HepG2 (cell line): ENCODE measurements around the gene BAIAP3. TPM values are rescaled to one million over a fixed set of nuclear protein-coding genes. Genes with fewer than 3 reads are reported as not detected.

Experiments
- ATAC-seq: fragments of 200-7000 bp; cut with Tn5 transposase; 3 replicates; pipeline ENCODE4 v1.9.1; 2020; ENCODE audit warnings: mild to moderate bottlenecking, moderate library complexity
- BruUV-seq: library from RNA; stranded (reverse); fragments of 400-500 nt; replicated peaks from 2 replicates; lab custom pipeline; 2021; lab: Mats Ljungman, UMichigan
- CTCF ChIA-PET: fragments of 300-600 bp; formaldehyde crosslinking; extraction: SDS; loops from one replicate; lab custom pipeline; 2021; ENCODE audit warnings: low total read pairs, inconsistent platforms, low intra/inter-chr PET ratio; lab: Yijun Ruan, JAX
- POLR2A ChIA-PET: fragments of 350-600 bp; sonication (Branson Sonifier 250); formaldehyde crosslinking; loops from one replicate; lab custom pipeline; 2020; ENCODE audit warnings: antibody characterized with exemption, inconsistent platforms; lab: Yijun Ruan, JAX
- DNase-seq: peaks from one replicate; pipeline ENCODE4 v3.0.0-alpha.2; 2015; ENCODE audit warnings: low spot score
- FAIRE-seq: peaks from 3 replicates; lab custom pipeline; 2011; peaks lifted over from hg19 to GRCh38; lab: Jason Lieb, UNC
- H2AFZ ChIP-seq: one replicate; pipeline ENCODE4 v1.6.1; 2011; ENCODE audit warnings: low read length, inconsistent platforms
- H3K27ac ChIP-seq: fragments of 300-600 bp; 3 replicates; pipeline ENCODE4 v1.8.0; 2011; ENCODE audit warnings: mixed run types, mild to moderate bottlenecking, mixed read lengths, low read length, inconsistent platforms; ENCODE audit not compliant: insufficient read depth; ENCODE audit errors: extremely low read length
- H3K27me3 ChIP-seq, 2 experiments: fragments of 200-600 bp in 1 of 2; 2 replicates in 1 of 2; 3 replicates in 1 of 2; pipeline versions ENCODE4 v1.6.0 to v1.8.0; 2011; ENCODE audit warnings: low read length in 2 of 2, mild to moderate bottlenecking in 2 of 2, moderate library complexity in 2 of 2, inconsistent platforms in 1 of 2; ENCODE audit not compliant: insufficient read depth in 2 of 2, control insufficient read depth in 1 of 2
- H3K36me3 ChIP-seq, 2 experiments: fragments of 200-600 bp in 1 of 2; replicated peaks in 1 of 2; 2 replicates in 1 of 2; 3 replicates in 1 of 2; pipeline versions ENCODE4 v1.5.1 to v1.8.0; 2011; ENCODE audit warnings: low read length in 2 of 2, inconsistent platforms in 1 of 2; ENCODE audit not compliant: insufficient read depth in 2 of 2, control insufficient read depth in 1 of 2
- H3K4me1 ChIP-seq: 2 replicates; pipeline ENCODE4 v1.5.1; 2012; ENCODE audit warnings: low read length, inconsistent platforms; ENCODE audit not compliant: insufficient read depth
- H3K4me2 ChIP-seq: 2 replicates; pipeline ENCODE4 v1.6.0; 2011; ENCODE audit warnings: low read depth, low read length, inconsistent platforms
- H3K4me3 ChIP-seq, 3 experiments: fragments of 200-600 bp in 1 of 3; sonication (generic), shearing (Covaris generic) in 1 of 3; replicated peaks in 1 of 3; 2 replicates each; pipeline ENCODE4 v1.5.1; 2011 to 2016; ENCODE audit warnings: low read length in 3 of 3, inconsistent platforms in 2 of 3, low read depth in 2 of 3, mild to moderate bottlenecking in 2 of 3, control low read depth in 1 of 3, mixed read lengths in 1 of 3; ENCODE audit not compliant: insufficient read depth in 1 of 3
- H3K79me2 ChIP-seq: one replicate; pipeline ENCODE4 v1.6.1; 2011; ENCODE audit warnings: low read length, inconsistent platforms; ENCODE audit not compliant: insufficient read depth
- H3K9ac ChIP-seq: 2 replicates; pipeline ENCODE4 v1.6.0; 2011; ENCODE audit warnings: mild to moderate bottlenecking, low read depth, low read length, inconsistent platforms; ENCODE audit not compliant: insufficient read depth
- H3K9me3 ChIP-seq: 2 replicates; pipeline ENCODE4 v1.5.1; 2012; ENCODE audit warnings: mild to moderate bottlenecking, low read length
- H4K20me1 ChIP-seq: 2 replicates; pipeline ENCODE4 v1.6.0; 2011; ENCODE audit warnings: inconsistent platforms, mild to moderate bottlenecking, low read length, moderate library complexity; ENCODE audit not compliant: insufficient read depth
- GABPB1 ChIP-seq: IDR thresholded peaks from 2 replicates; pipeline ENCODE4 v1.6.1; 2016; ENCODE audit warnings: mild to moderate bottlenecking, missing genetic modification reagents, moderate library complexity, missing compliant biosample characterization
- HNRNPK ChIP-seq: fragments of 200-400 bp; formaldehyde crosslinking; IDR thresholded peaks from 2 replicates; pipeline ENCODE4 v1.6.1; 2018; ENCODE audit warnings: low read length, low read depth, moderate library complexity, mild to moderate bottlenecking; ENCODE audit not compliant: poor library complexity, severe bottlenecking
- HNRNPL ChIP-seq: fragments of 200-400 bp; formaldehyde crosslinking; IDR thresholded peaks from 2 replicates; pipeline ENCODE4 v1.6.1; 2017; ENCODE audit warnings: mild to moderate bottlenecking, low read depth, low read length
- IRX3 ChIP-seq: sonication (generic); formaldehyde crosslinking; IDR thresholded peaks from 2 replicates; pipeline ENCODE4 v1.8.1; 2023; ENCODE audit warnings: mild to moderate bottlenecking, low read depth, missing genetic modification reagents, borderline replicate concordance
- KLF13 ChIP-seq: sonication (generic); formaldehyde crosslinking; IDR thresholded peaks from 2 replicates; pipeline ENCODE4 v1.4.0; 2020; ENCODE audit warnings: mild to moderate bottlenecking, missing genetic modification reagents
- MYC ChIP-seq: sonication (generic); formaldehyde crosslinking; IDR thresholded peaks from 2 replicates; pipeline ENCODE4 v1.9.0; 2021; ENCODE audit warnings: missing genetic modification reagents, borderline replicate concordance
- NRL ChIP-seq: sonication (generic); formaldehyde crosslinking; IDR thresholded peaks from 2 replicates; pipeline ENCODE4 v1.5.0; 2020; ENCODE audit warnings: missing genetic modification reagents, mild to moderate bottlenecking, moderate library complexity, borderline replicate concordance
- PCBP1 ChIP-seq: fragments of 200-400 bp; formaldehyde crosslinking; IDR thresholded peaks from 2 replicates; pipeline ENCODE4 v1.6.1; 2017; ENCODE audit warnings: mild to moderate bottlenecking, low read depth, low read length, borderline replicate concordance
- RAD21 ChIP-seq: fragments of 450-650 bp; formaldehyde crosslinking; IDR thresholded peaks from 2 replicates; pipeline ENCODE4 v1.5.0; 2020; ENCODE audit warnings: mild to moderate bottlenecking
- SAP130 ChIP-seq: IDR thresholded peaks from 2 replicates; pipeline ENCODE4 v1.6.1; 2016; ENCODE audit warnings: low read depth
- STAG1 ChIP-seq: sonication (generic); formaldehyde crosslinking; IDR thresholded peaks from 2 replicates; pipeline ENCODE4 v1.4.0; 2020; ENCODE audit warnings: missing genetic modification reagents
- TGIF2 ChIP-seq: IDR thresholded peaks from 2 replicates; pipeline ENCODE4 v1.6.1; 2016; ENCODE audit warnings: control low read depth, missing compliant biosample characterization
- XRCC5 ChIP-seq: fragments of 200-400 bp; formaldehyde crosslinking; optimal IDR thresholded peaks from 2 replicates; pipeline ENCODE3; 2017; ENCODE audit warnings: mild to moderate bottlenecking, low read length
- ZBTB7B ChIP-seq: sonication (generic); formaldehyde crosslinking; IDR thresholded peaks from 2 replicates; pipeline ENCODE4 v1.4.0; 2020; ENCODE audit warnings: missing genetic modification reagents
- ZEB1 ChIP-seq: IDR thresholded peaks from 2 replicates; pipeline ENCODE4 v1.6.1; 2012; ENCODE audit warnings: mild to moderate bottlenecking, low read depth, inconsistent platforms; ENCODE audit not compliant: insufficient replicate concordance
- ZNF703 ChIP-seq: sonication (generic); formaldehyde crosslinking; IDR thresholded peaks from 2 replicates; pipeline ENCODE4 v1.5.1; 2020; ENCODE audit warnings: missing genetic modification reagents, mild to moderate bottlenecking, moderate library complexity, borderline replicate concordance
- WGBS: methylation state at CpG from one replicate; pipeline ENCODE4 v1.1.6; 2017; ENCODE audit warnings: low lambda C conversion rate; 5-methylcytosine and 5-hydroxymethylcytosine counted together
- in situ Hi-C: cut with HindIII; loops from 2 replicates; pipeline ENCODE4 v1.10.0; 2017; ENCODE audit warnings: low pct_unique_long_range_greater_than_20kb; ENCODE audit not compliant: extremely low pct_ligation_motif_present
- intact Hi-C: fragments of 100-400 bp; cut with micrococcal nuclease; formaldehyde crosslinking; loops from one replicate; pipeline ENCODE4 v1.10.0; 2022; ENCODE audit not compliant: unreplicated experiment
- polyA plus RNA-seq, 8 experiments: library from polyadenylated mRNA; depleted of rRNA in 3 of 8; stranded (reverse) in 7 of 8; unstranded in 1 of 8; fragments of >200 nt; fragmentation: Illumina TruSeq in 4 of 8; extraction: Trizol in 4 of 8; gene quantifications; 2 replicates each; pipeline versions ENCODE4 v1.2.1 to v1.2.3, GENCODE V29; 2011 to 2016; ENCODE audit warnings: low read depth in 4 of 8, missing spikeins in 1 of 8, mixed read lengths in 1 of 8; ENCODE audit not compliant: insufficient read depth in 1 of 8
- total RNA-seq, 5 experiments: library from RNA; depleted of rRNA; stranded (reverse); fragments of >200 nt; fragmentation: Illumina TruSeq; extraction: Trizol; gene quantifications; 2 replicates each; pipeline ENCODE4 v1.2.3, GENCODE V29; 2016; ENCODE audit warnings: low read depth in 1 of 5
- TF ChIP-seq, protein P1 (sequence below): sonication (generic); formaldehyde crosslinking; IDR thresholded peaks from 2 replicates; pipeline ENCODE4 v1.5.0; 2020; ENCODE audit warnings: mild to moderate bottlenecking, missing genetic modification reagents, borderline replicate concordance
- TF ChIP-seq, protein P2 (sequence below): sonication (generic); formaldehyde crosslinking; IDR thresholded peaks from 2 replicates; pipeline ENCODE4 v1.5.0; 2020; ENCODE audit warnings: mild to moderate bottlenecking, missing genetic modification reagents, moderate library complexity

The BAIAP3 gene
- total and polyA plus RNA-seq, 2 of the 13 experiments (the other 11 are each of a cell fraction or from before 2014, with no cell fraction given): 3.2 to 5.7 TPM

DNA sequence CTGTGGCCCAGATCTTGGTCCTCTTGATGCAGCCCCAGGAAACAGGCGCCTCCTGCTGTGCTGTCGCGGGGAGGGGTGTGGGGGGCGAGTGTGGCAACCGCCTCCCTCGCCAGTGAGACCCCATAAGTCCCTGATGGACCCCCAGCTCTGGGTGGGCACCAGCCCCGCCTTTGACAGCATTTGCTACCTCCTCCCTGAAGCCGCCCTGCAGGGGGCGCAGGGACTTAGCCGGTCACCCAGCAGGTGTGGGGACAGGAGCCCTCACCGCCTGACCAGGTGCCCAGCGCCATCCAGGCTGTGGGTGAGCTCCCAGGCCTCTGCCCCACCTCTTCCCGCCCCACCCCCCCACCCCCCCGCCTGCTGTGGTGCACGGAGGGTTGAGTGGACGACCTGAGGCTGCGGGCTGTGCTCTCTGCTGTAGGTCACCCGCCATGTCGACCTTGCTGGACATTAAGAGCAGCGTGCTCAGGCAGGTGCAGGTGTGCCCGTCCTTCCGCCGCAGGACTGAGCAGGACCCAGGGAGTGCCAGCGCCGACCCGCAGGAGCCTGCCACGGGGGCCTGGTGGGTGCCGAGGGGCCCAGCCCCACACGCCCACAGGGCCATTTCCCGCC is 4.8 kb downstream of the BAIAP3 start:
- ChIA-PET CTCF (interaction anchor here (1.1 kb wide), 1 partner anchor 76 kb away, joined by 4 read pairs; the partner anchor contains the start of gene UNKL), POLR2A (no interaction called here)
- ATAC-seq (peak; percentile 28), FAIRE-seq (no peak), DNase-seq (peak; percentile 51)
- H3K4me2 ChIP-seq: peak overlapping the region; percentile 23; the same call in 1 of the 2 replicates
- 17% methylated on average over 9 of the region's 30 CpGs for WGBS
- no TSS peak for BruUV-seq
- H2AFZ ChIP-seq: no peak overlapping the region
- no peaks in the 10 kb centered on the region for H3K79me2 ChIP-seq
- in situ Hi-C loops: no loop called here
- H3K4me1 ChIP-seq: peaks cover 14% of the 10 kb centered on the region
- peaks cover 14 to 64% of the 10 kb centered on the region in 2 experiments; a peak in 4 of 5 replicates for H3K27me3 ChIP-seq
- TF ChIP-seq GABPB1: 0 out of 2 replicates have a peak, but pooled peaks have one; percentile 23
- no peak for TF ChIP-seq NRL (CRISPR knock-in tag)
- peak; percentile 75 for TF ChIP-seq ZBTB7B (CRISPR knock-in tag)
- TF ChIP-seq RAD21 (CRISPR knock-in tag): peak; percentile 21; the same call in 1 of the 2 replicates
- no peak for TF ChIP-seq KLF13 (CRISPR knock-in tag)
- peak; percentile 52; the same call in 1 of the 2 replicates for TF ChIP-seq TGIF2 (CRISPR knock-in tag)
- peak; percentile 71 for TF ChIP-seq HNRNPK
- peak; percentile 78 for TF ChIP-seq HNRNPL
- 0 out of 2 replicates have a peak, but pooled peaks have one; percentile 24 for TF ChIP-seq SAP130 (CRISPR knock-in tag)
- peak; percentile 29 for TF ChIP-seq XRCC5
- peak; percentile 58 for TF ChIP-seq STAG1 (CRISPR knock-in tag)
- no peak for TF ChIP-seq IRX3 (CRISPR knock-in tag)
- TF ChIP-seq ZNF703 (CRISPR knock-in tag): no peak
- TF ChIP-seq ZEB1: peak; percentile 56
- 0 out of 2 replicates have a peak, but pooled peaks have one; percentile 32 for TF ChIP-seq MYC
- TF ChIP-seq, protein P1, sequence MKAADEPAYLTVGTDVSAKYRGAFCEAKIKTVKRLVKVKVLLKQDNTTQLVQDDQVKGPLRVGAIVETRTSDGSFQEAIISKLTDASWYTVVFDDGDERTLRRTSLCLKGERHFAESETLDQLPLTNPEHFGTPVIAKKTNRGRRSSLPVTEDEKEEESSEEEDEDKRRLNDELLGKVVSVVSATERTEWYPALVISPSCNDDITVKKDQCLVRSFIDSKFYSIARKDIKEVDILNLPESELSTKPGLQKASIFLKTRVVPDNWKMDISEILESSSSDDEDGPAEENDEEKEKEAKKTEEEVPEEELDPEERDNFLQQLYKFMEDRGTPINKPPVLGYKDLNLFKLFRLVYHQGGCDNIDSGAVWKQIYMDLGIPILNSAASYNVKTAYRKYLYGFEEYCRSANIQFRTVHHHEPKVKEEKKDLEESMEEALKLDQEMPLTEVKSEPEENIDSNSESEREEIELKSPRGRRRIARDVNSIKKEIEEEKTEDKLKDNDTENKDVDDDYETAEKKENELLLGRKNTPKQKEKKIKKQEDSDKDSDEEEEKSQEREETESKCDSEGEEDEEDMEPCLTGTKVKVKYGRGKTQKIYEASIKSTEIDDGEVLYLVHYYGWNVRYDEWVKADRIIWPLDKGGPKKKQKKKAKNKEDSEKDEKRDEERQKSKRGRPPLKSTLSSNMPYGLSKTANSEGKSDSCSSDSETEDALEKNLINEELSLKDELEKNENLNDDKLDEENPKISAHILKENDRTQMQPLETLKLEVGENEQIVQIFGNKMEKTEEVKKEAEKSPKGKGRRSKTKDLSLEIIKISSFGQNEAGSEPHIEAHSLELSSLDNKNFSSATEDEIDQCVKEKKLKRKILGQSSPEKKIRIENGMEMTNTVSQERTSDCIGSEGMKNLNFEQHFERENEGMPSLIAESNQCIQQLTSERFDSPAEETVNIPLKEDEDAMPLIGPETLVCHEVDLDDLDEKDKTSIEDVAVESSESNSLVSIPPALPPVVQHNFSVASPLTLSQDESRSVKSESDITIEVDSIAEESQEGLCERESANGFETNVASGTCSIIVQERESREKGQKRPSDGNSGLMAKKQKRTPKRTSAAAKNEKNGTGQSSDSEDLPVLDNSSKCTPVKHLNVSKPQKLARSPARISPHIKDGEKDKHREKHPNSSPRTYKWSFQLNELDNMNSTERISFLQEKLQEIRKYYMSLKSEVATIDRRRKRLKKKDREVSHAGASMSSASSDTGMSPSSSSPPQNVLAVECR (CRISPR knock-in tag): 0 out of 2 replicates have a peak, but pooled peaks have one; percentile 21
- peak; percentile 94 for TF ChIP-seq PCBP1
- TF ChIP-seq, protein P2, sequence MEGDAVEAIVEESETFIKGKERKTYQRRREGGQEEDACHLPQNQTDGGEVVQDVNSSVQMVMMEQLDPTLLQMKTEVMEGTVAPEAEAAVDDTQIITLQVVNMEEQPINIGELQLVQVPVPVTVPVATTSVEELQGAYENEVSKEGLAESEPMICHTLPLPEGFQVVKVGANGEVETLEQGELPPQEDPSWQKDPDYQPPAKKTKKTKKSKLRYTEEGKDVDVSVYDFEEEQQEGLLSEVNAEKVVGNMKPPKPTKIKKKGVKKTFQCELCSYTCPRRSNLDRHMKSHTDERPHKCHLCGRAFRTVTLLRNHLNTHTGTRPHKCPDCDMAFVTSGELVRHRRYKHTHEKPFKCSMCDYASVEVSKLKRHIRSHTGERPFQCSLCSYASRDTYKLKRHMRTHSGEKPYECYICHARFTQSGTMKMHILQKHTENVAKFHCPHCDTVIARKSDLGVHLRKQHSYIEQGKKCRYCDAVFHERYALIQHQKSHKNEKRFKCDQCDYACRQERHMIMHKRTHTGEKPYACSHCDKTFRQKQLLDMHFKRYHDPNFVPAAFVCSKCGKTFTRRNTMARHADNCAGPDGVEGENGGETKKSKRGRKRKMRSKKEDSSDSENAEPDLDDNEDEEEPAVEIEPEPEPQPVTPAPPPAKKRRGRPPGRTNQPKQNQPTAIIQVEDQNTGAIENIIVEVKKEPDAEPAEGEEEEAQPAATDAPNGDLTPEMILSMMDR: peak; percentile 81
- H3K27ac ChIP-seq: no peak overlapping the region
- H3K9ac ChIP-seq: no peak overlapping the region
- H3K9me3 ChIP-seq: no peaks in the 10 kb centered on the region
- H4K20me1 ChIP-seq: 0 out of 2 replicates have a peak, but pooled peaks cover 3% of the 10 kb centered on the region
- no peaks in the 10 kb centered on the region for H3K36me3 ChIP-seq
- intact Hi-C loops: no loop called here
- H3K4me3 ChIP-seq: no peak overlapping the region
